ENCODE results near the gene GJA5.

The GJA5 gene

GRCh38 chr1:147717706-147718097, 42.7 kb downstream of the GJA5 start:
- ChIA-PET CTCF (interaction anchor here (2.2 kb wide), 1 partner anchor 14 kb away, joined by 8 read pairs; no protein-coding TSS in a partner anchor), POLR2A (no interaction called here)
- no peak for DNase-seq (ENCODE audit: extremely low spot score)
- TF ChIP-seq CTCF (IDR thresholded peaks at IDR 0.05; ENCODE audit: control extremely low read depth, extremely low read depth, low read depth, missing control alignments): no peak

- ChIA-PET POLR2A (no interaction called here), CTCF (interaction anchor here (0.9 to 2.2 kb wide), 2 partner anchors 10 to 14 kb away, joined by 3 to 8 read pairs; no protein-coding TSS in a partner anchor)
- no peak for TF ChIP-seq CTCF (IDR thresholded peaks at IDR 0.05; ENCODE audit: control extremely low read depth, extremely low read depth, low read depth, missing control alignments)
- DNase-seq (ENCODE audit: extremely low spot score): no peak
Measured at GRCh38 chr1:147717051-147717705, 43.2 kb downstream of the GJA5 start.

- ChIA-PET POLR2A (no interaction called here), CTCF (no interaction called here)
- TF ChIP-seq CTCF (IDR thresholded peaks at IDR 0.05; ENCODE audit: control extremely low read depth, extremely low read depth, low read depth, missing control alignments): no peak
- no peak for DNase-seq (ENCODE audit: extremely low spot score)
Measured at GRCh38 chr1:147712605-147713004, 47.8 kb downstream of the GJA5 start.

Measured in GM10248 (cell line).